HEK293 (cell line): Measurements from ENCODE around the gene SNRNP40.
A peak's percentile ranks its signal among the peaks of the same experiment; 100 is the strongest.

ENCODE experiments used
- CTCF ChIA-PET: fragments of 350-600 bp; formaldehyde crosslinking; extraction: SDS; loops from one replicate; lab custom pipeline; 2021; ENCODE audit warnings: antibody characterized with exemption; lab: Yijun Ruan, JAX
- POLR2A ChIA-PET: fragments of 300-600 bp; formaldehyde crosslinking; extraction: SDS; loops from one replicate; lab custom pipeline; 2020; ENCODE audit warnings: antibody characterized with exemption, inconsistent platforms; lab: Yijun Ruan, JAX
- H3K27ac ChIP-seq: fragments of 200-500 bp; sonication (Bioruptor generic); 2 replicates; pipeline ENCODE4 v1.5.1; 2014; ENCODE audit warnings: low read depth, low read length, control low read depth, inconsistent platforms; ENCODE audit errors: extremely low read depth
- H3K36me3 ChIP-seq, 2 experiments: fragments of 200-500 bp in 1 of 2; sonication (Bioruptor generic) in 1 of 2; 1 replicate in 1 of 2; 2 replicates in 1 of 2; pipeline ENCODE4 v1.5.1; 2014 to 2017; ENCODE audit warnings: inconsistent platforms in 2 of 2, low read length in 2 of 2; ENCODE audit not compliant: control insufficient read depth in 2 of 2, insufficient read depth in 1 of 2
- H3K4me1 ChIP-seq: fragments of 200-500 bp; sonication (Bioruptor generic); 2 replicates; pipeline ENCODE4 v1.5.1; 2014; ENCODE audit warnings: mild to moderate bottlenecking, low read length, inconsistent platforms; ENCODE audit not compliant: control insufficient read depth, insufficient read depth
- H3K4me3 ChIP-seq: 2 replicates; pipeline ENCODE4 v1.5.1; 2011; ENCODE audit warnings: low read depth, mild to moderate bottlenecking, control low read depth, low read length, moderate library complexity
- H3K9me3 ChIP-seq: fragments of 200-500 bp; sonication (Bioruptor generic); 2 replicates; pipeline ENCODE4 v1.5.1; 2014; ENCODE audit warnings: low read depth, low read length, inconsistent platforms; ENCODE audit not compliant: control insufficient read depth, insufficient read depth
- GLI4 ChIP-seq: fragments of 450-650 bp; formaldehyde crosslinking; IDR thresholded peaks from 2 replicates; pipeline ENCODE4 v1.5.1; 2016; ENCODE audit warnings: missing biosample characterization, missing genetic modification characterization
- HOXA7 ChIP-seq: sonication (generic); formaldehyde crosslinking; IDR thresholded peaks from 2 replicates; pipeline ENCODE4 v1.8.1; 2022; ENCODE audit warnings: missing genetic modification reagents, borderline replicate concordance
- KLF9 ChIP-seq: fragments of 450-650 bp; formaldehyde crosslinking; IDR thresholded peaks from 2 replicates; pipeline ENCODE4 v1.5.1; 2016; ENCODE audit warnings: missing biosample characterization, missing genetic modification characterization, low read depth
- MEIS1 ChIP-seq: sonication (generic); formaldehyde crosslinking; IDR thresholded peaks from 2 replicates; pipeline ENCODE4 v1.8.1; 2022; ENCODE audit warnings: missing genetic modification reagents, mild to moderate bottlenecking, borderline replicate concordance
- OVOL3 ChIP-seq: fragments of 450-650 bp; formaldehyde crosslinking; IDR thresholded peaks from 2 replicates; pipeline ENCODE4 v1.5.1; 2016; ENCODE audit warnings: missing biosample characterization, missing genetic modification characterization
- PATZ1 ChIP-seq: fragments of 450-650 bp; formaldehyde crosslinking; IDR thresholded peaks from 2 replicates; pipeline ENCODE4 v1.5.1; 2016; ENCODE audit warnings: missing biosample characterization, missing genetic modification characterization
- ZBTB26 ChIP-seq: fragments of 450-650 bp; formaldehyde crosslinking; optimal IDR thresholded peaks from 2 replicates; pipeline ENCODE3; 2016; ENCODE audit warnings: missing biosample characterization, mild to moderate bottlenecking, missing genetic modification characterization
- ZFP3 ChIP-seq: fragments of 450-650 bp; formaldehyde crosslinking; IDR thresholded peaks from 2 replicates; pipeline ENCODE4 v1.5.1; 2016; ENCODE audit warnings: low read depth, missing biosample characterization, missing genetic modification characterization
- ZNF121 ChIP-seq: fragments of 450-650 bp; formaldehyde crosslinking; IDR thresholded peaks from 2 replicates; pipeline ENCODE4 v1.5.1; 2016; ENCODE audit warnings: missing biosample characterization, missing genetic modification characterization
- ZNF132 ChIP-seq: fragments of 450-650 bp; formaldehyde crosslinking; IDR thresholded peaks from 2 replicates; pipeline ENCODE4 v1.5.1; 2017; ENCODE audit warnings: missing biosample characterization, missing genetic modification characterization, borderline replicate concordance
- ZNF19 ChIP-seq: fragments of 450-650 bp; formaldehyde crosslinking; IDR thresholded peaks from 2 replicates; pipeline ENCODE4; 2016; ENCODE audit warnings: missing biosample characterization, missing genetic modification characterization, low read depth
- ZNF362 ChIP-seq: fragments of 450-650 bp; formaldehyde crosslinking; IDR thresholded peaks from 2 replicates; pipeline ENCODE4 v1.5.1; 2016; ENCODE audit warnings: missing biosample characterization, missing genetic modification characterization
- ZNF404 ChIP-seq: fragments of 450-650 bp; formaldehyde crosslinking; IDR thresholded peaks from 2 replicates; pipeline ENCODE4 v1.5.1; 2017; ENCODE audit warnings: missing biosample characterization, missing genetic modification characterization
- ZNF433 ChIP-seq: fragments of 450-650 bp; formaldehyde crosslinking; IDR thresholded peaks from 2 replicates; pipeline ENCODE4 v1.5.1; 2016; ENCODE audit warnings: missing biosample characterization, missing genetic modification characterization, low read depth
- ZNF521 ChIP-seq: fragments of 450-650 bp; formaldehyde crosslinking; IDR thresholded peaks from 2 replicates; pipeline ENCODE4 v1.5.1; 2017; ENCODE audit warnings: missing biosample characterization, mild to moderate bottlenecking, missing genetic modification characterization
- ZNF658 ChIP-seq: fragments of 450-650 bp; formaldehyde crosslinking; IDR thresholded peaks from 2 replicates; pipeline ENCODE4; 2016; ENCODE audit warnings: missing biosample characterization, missing genetic modification characterization
- ZNF660 ChIP-seq: fragments of 450-650 bp; IDR thresholded peaks from 2 replicates; pipeline ENCODE4 v1.5.1; 2018; ENCODE audit warnings: missing biosample characterization, mild to moderate bottlenecking, missing genetic modification characterization
- ZNF692 ChIP-seq: fragments of 450-650 bp; formaldehyde crosslinking; IDR thresholded peaks from 2 replicates; pipeline ENCODE4 v1.5.1; 2016; ENCODE audit warnings: missing biosample characterization, missing genetic modification characterization
- ZNF747 ChIP-seq: fragments of 450-650 bp; formaldehyde crosslinking; IDR thresholded peaks from 2 replicates; pipeline ENCODE4 v1.5.1; 2016; ENCODE audit warnings: missing biosample characterization, missing genetic modification characterization
- ZSCAN4 ChIP-seq: fragments of 450-650 bp; formaldehyde crosslinking; IDR thresholded peaks from 2 replicates; pipeline ENCODE4 v1.5.1; 2017; ENCODE audit warnings: missing biosample characterization, missing genetic modification characterization
- ZSCAN5A ChIP-seq: fragments of 450-650 bp; formaldehyde crosslinking; IDR thresholded peaks from 2 replicates; pipeline ENCODE4 v1.5.1; 2016; ENCODE audit warnings: missing biosample characterization, missing genetic modification characterization

Gene SNRNP40

GRCh38 chr1:31231802-31232201, 64.8 kb downstream of the SNRNP40 start:
- POLR2A ChIA-PET: interaction anchor here (0.9 kb wide), 2 partner anchors 23 to 65 kb away, joined by 3 to 5 read pairs; partner anchors contain the start of genes SNRNP40 and ZCCHC17
- Histone ChIP-seq H3K27ac (no peak overlapping the region), H3K9me3 (no peaks in the 10 kb centered on the region), H3K4me3 (no peak overlapping the region), H3K36me3 (no peaks in the 10 kb centered on the region)
- TF ChIP-seq ZNF132 (tag by site-specific recombination) (no peak), ZNF121 (tag by site-specific recombination) (peak; percentile 75; the same call in 1 of the 2 replicates)
- TF ChIP-seq, all 188 proteins: peak for 1
- H3K4me1 ChIP-seq: no peaks in the 10 kb centered on the region
- CTCF ChIA-PET: interaction anchor here (0.6 to 3.6 kb wide), 2 partner anchors 51 to 299 kb away, joined by 3 to 10 read pairs; no protein-coding TSS in a partner anchor

- no peak for TF ChIP-seq ZNF19 (tag by site-specific recombination)
- no peak for TF ChIP-seq ZNF404 (tag by site-specific recombination)
- no peak for TF ChIP-seq KLF9 (tag by site-specific recombination)
- TF ChIP-seq ZSCAN5A: no peak
- no peak for TF ChIP-seq ZNF658 (tag by site-specific recombination)
- TF ChIP-seq ZNF692 (tag by site-specific recombination): no peak
- no peak for TF ChIP-seq ZNF362 (tag by site-specific recombination)
- no peak for TF ChIP-seq ZSCAN4 (tag by site-specific recombination)
- TF ChIP-seq ZNF433 (tag by site-specific recombination): no peak
- no peak for TF ChIP-seq ZBTB26
- TF ChIP-seq GLI4 (tag by site-specific recombination): no peak
- TF ChIP-seq ZFP3 (tag by site-specific recombination): no peak
- no peak for TF ChIP-seq OVOL3 (tag by site-specific recombination)
- no peak for TF ChIP-seq PATZ1
- no peak for TF ChIP-seq ZNF660 (tag by site-specific recombination)
- TF ChIP-seq ZNF747 (tag by site-specific recombination): no peak
- no peak for TF ChIP-seq HOXA7 (CRISPR knock-in tag)
- no peak for TF ChIP-seq MEIS1 (CRISPR knock-in tag)
- no peak for TF ChIP-seq ZNF521 (tag by site-specific recombination)
- ChIA-PET CTCF (interaction anchor here (0.6 to 3.6 kb wide), 2 partner anchors 50 to 73 kb away, joined by 3 to 10 read pairs; no protein-coding TSS in a partner anchor), POLR2A (no interaction called here)
- Histone ChIP-seq H3K4me3 (no peak overlapping the region), H3K9me3 (no peaks in the 10 kb centered on the region), H3K4me1 (no peaks in the 10 kb centered on the region), H3K36me3 (no peaks in the 10 kb centered on the region), H3K27ac (no peak overlapping the region)
Measured at GRCh38 chr1:31230378-31230777, 66.2 kb downstream of the SNRNP40 start.
